T-helper 1 cell treated with Interleukin-12 subunit alpha and Interleukin-12 subunit beta and Interleukin-4 antibody, amounts not matched to agents 30 ng/mL and 1 ng/mL, for 36 hours (primary cell): ENCODE measurements around the gene PTS. TPM values are rescaled to one million over a fixed set of nuclear protein-coding genes. Genes with fewer than 3 reads are reported as not detected.

Source experiments
- intact Hi-C: fragments of 100-400 bp; cut with micrococcal nuclease; formaldehyde crosslinking; loops from one replicate; pipeline ENCODE4 v1.15.1; 2024
- total RNA-seq: library from RNA; stranded (reverse); gene quantifications from 2 replicates; pipeline ENCODE4 v1.2.3, GENCODE V29; 2022

PTS gene
- total RNA-seq, 1 donor from 2014 or later = 23.5 TPM

GRCh38 chr11:112221274-112221835, 4.9 kb upstream of the PTS start:
- intact Hi-C loops = loop anchor here (10.0 kb wide), 1 partner anchor 1653 kb away; the partner anchor contains the start of gene USP28

- intact Hi-C loops = loop anchor here (10.0 kb wide), 1 partner anchor 1652 kb away; the partner anchor contains the start of gene USP28
These were observed 3.9 kb upstream of the PTS start for GRCh38 chr11:112222303-112222702.

DNA sequence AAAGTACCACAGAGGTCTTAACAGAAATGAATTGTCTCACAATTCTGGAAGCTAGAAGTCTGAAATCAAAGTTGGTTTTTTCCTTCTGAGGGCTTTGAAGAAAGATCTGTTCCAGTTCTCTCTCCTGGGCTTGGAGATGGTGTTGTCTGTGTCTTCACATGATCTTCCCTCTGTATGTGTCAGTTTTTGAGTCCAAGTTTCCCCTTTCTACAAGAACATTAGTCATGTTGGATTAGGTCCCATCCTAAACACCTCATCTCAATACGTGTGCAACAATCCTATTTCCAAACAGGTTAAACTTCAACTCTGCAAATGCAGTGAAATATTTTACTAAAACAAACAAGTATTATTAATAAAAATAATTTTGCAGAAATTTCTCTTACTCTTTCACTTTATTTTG, 3.1 kb upstream of the PTS start:
- intact Hi-C loops = loop anchor here (10.0 kb wide), 1 partner anchor 1652 kb away; the partner anchor contains the start of gene USP28

- intact Hi-C loops = loop anchor here (10.0 kb wide), 1 partner anchor 1651 kb away; the partner anchor contains the start of gene USP28
These were observed 2.3 kb upstream of the PTS start for GRCh38 chr11:112223754-112224532.

- intact Hi-C loops = loop anchor here (1.0 to 10.0 kb wide), 12 partner anchors 55 to 1649 kb away; partner anchors contain the start of genes ALG9, CFAP68, FDXACB1 and NKAPD1
These were observed 521 bp upstream of the PTS start for GRCh38 chr11:112225753-112226061.

DNA sequence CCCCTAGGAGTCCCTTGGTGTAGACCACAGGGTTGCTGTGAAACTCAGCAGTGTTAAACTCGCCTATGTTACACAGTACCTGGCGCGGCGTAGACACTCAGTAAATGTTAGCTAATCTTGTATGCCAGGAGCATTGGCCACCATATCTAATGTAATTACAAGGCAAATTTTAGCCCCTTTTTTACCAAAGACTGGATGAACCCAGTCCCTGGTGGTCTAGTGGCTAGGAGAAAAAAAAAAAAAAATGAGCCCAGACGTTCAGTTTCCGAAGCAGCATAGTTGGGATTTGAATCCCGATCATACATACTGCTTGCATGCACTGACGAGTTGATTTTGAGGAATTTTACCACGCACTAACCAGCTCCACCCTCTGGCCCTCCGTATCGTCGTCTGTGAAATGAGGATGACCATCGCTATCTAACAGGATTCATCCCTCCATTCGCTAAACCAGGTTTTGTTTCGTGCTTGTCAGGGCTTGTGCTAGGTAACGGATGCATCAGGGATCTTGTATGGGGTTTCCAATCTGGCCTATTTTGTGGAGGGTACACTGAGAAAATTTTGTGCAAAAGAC, 688 bp downstream of the PTS start:
- intact Hi-C loops = loop anchor here (1.0 to 10.0 kb wide), 13 partner anchors 8 to 1648 kb away; partner anchors contain the start of genes ALG9, CFAP68, FDXACB1 and NKAPD1

- intact Hi-C loops = loop anchor here (1.0 to 10.0 kb wide), 5 partner anchors 8 to 1647 kb away; partner anchors contain the start of genes CFAP68, FDXACB1, SIK2 and USP28
These were observed 1.2 kb downstream of the PTS start for GRCh38 chr11:112227471-112227870.

DNA sequence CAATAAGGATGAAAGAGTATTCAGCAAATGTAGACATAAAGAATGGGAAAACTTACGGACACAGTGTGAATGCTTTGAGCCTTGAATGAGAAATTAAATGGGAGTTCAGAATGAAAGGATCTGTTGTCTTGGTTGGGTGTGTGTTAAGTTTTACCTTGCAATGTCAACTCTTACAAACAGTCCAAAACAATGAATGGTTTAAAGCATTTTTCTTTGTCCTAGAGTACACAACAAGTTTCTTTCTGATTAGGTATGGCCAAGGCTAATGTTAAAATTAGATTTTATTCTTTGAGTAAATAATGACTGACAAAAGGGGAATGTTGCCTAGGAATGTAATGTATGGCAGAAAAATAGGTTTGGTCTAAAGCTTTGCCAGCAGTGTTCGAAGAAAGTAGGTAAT, 2.5 kb downstream of the PTS start:
- intact Hi-C loops = loop anchor here (5.0 to 10.0 kb wide), 2 partner anchors 626 to 1646 kb away; partner anchors contain the start of genes SIK2 and USP28

DNA sequence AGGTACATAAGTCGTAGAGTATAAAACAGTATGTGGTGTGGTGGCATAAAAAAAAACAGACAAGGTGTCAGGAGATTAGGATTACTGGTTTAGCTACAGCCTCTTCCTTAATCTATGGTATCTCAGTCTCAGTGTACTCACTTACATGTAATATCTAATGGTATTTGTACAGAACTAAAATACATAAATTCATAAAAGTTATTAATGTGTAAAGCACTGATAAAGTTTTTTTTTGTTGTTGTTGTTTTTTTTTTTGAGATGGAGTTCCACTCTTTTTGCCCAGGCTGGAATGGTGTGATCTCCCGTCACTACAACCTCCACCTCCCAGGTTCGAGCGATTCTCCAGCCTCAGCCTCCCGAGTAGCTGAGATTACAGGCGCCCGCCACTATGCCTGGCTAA, 2.9 kb downstream of the PTS start:
- intact Hi-C loops = loop anchor here (5.0 to 10.0 kb wide), 2 partner anchors 627 to 1646 kb away; partner anchors contain the start of genes SIK2 and USP28

GRCh38 chr11:112229746-112230433, 3.7 kb downstream of the PTS start:
- intact Hi-C loops = loop anchor here (5.0 to 10.0 kb wide), 2 partner anchors 628 to 1645 kb away; partner anchors contain the start of genes SIK2 and USP28

GRCh38 chr11:112231952-112232351, 5.7 kb downstream of the PTS start:
- intact Hi-C loops = no loop called here

DNA sequence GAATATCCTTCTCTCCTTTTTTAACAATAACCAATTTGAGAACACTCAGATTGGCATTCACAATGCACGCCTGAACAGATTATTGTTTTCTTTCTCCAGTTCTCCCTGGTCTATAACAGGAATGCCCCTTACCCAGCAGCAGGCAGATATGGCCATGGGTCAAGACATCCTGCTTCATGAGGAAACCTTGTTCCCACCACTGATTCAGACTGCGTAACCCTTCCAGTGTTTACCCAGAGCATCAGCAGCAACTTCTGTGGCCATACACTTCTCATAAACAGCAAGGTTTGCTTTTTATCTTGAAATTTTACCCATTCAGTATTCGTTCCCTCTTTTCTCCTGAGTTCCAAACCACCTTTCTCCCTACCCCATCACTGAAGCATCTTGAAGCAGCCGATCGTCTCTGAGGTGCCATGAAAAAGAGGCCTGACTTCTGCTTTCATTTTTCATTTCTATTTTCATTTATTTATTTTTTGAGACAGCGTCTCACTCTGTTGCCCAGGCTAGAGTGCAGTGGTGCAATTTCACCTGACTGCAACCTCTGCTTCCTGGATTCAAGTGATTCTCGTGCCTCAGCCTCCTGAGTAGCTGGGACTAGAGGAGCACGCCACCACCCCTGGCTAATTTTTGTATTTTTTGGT, 9.6 kb downstream of the PTS start:
- intact Hi-C loops = no loop called here

GRCh38 chr11:112237451-112237850, 11.2 kb downstream of the PTS start:
- intact Hi-C loops = no loop called here

- intact Hi-C loops = no loop called here
These were observed 11.8 kb downstream of the PTS start for GRCh38 chr11:112238041-112238440.

- intact Hi-C loops = no loop called here
These were observed 15.3 kb downstream of the PTS start for GRCh38 chr11:112241486-112241885.

DNA sequence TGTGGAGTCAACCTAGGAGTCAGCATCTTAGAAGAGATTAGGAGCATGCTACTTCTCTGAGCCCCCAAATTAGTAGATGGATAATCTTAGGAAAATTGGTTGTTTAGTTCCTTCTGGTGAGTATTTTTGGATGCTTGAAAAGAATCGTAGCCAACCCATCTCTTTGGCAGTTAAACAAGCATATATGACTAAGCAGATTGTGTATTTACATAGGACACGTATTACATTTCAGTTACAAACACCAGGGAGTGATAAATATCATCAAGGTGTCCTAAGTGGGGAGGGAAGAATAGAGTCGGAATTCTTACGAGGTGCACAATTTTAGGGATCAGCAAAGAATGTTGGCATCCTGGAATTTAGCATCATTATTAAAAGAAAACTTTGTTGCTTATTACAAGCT, 21.0 kb downstream of the PTS start:
- intact Hi-C loops = no loop called here

GRCh38 chr11:112248201-112248600, 22.0 kb downstream of the PTS start:
- intact Hi-C loops = no loop called here

DNA sequence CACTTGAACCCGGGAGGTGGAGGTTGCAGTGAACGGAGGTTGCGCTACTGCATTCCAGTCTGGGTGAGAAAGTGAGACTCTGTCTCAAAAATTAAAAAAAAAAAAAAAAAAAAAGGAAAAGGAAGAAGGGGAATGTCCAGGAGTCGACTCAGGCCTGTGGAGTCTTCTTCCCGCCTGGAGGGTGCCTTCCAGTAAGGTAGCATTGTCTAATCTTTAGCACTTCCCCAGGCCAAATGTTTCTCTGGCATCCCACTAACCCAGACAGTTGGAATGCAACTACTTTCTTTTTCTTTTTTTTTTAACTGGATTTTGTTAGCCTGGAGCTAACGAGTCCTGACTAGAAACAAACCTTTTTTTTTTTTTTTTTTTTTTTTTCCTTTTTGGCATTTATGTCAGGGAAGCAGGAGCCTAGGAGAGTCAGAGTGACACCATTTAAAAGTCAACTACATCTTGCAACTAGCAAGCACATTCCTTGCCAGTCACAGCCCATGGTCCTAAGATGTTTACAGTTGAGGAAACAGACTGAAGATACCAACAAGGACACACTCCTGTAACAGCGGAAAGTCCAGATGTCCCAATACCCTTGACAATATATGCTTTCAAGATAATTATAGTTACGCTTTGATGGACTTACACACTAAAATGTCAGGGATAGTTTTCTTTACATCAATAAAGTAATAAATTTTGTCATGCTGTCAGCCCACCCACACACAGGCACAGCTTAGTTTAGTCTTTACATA, 23.8 kb downstream of the PTS start:
- intact Hi-C loops = no loop called here

GRCh38 chr11:112253605-112254242, 27.5 kb downstream of the PTS start:
- intact Hi-C loops = no loop called here
